ENCODE results near the gene MAP4K4.
A peak's percentile ranks its signal among the peaks of the same experiment; 100 is the strongest.

The MAP4K4 gene

GRCh38 chr2:101803945-101804696 lies 106.6 kb downstream of the MAP4K4 start:
- Histone ChIP-seq H3K4me3 (no peak overlapping the region), H3K4me1 (peaks cover 0 to 74% (median 37%) of the 10 kb centered on the region in 4 donors), H3K36me3 (no peaks in the 10 kb centered on the region), H3K9me3 (no peaks in the 10 kb centered on the region), H3K27ac (no peak overlapping the region), H3K27me3 (no peaks in the 10 kb centered on the region)
- no peak for TF ChIP-seq CTCF (IDR thresholded peaks at IDR 0.05)
- intact Hi-C loops (cut with DNase I; ENCODE audit: low total_unique reads), result no loop called here
- no peak for DNase-seq

- no peak for TF ChIP-seq CTCF (IDR thresholded peaks at IDR 0.05)
- H3K4me1 ChIP-seq, result peaks cover 0 to 80% (median 42%) of the 10 kb centered on the region in 4 donors
- no peaks in the 10 kb centered on the region for H3K27me3 ChIP-seq
- no peak overlapping the region for H3K4me3 ChIP-seq
- no peaks in the 10 kb centered on the region for H3K9me3 ChIP-seq
- DNase-seq, result no peak
- intact Hi-C loops (cut with DNase I; ENCODE audit: low total_unique reads), result no loop called here
- no peaks in the 10 kb centered on the region for H3K36me3 ChIP-seq
- H3K27ac ChIP-seq, result peak overlapping the region in 1 of 2 donors; percentile 35
These were observed 107.9 kb downstream of the MAP4K4 start for GRCh38 chr2:101805152-101806088.

GRCh38 chr2:101806123-101806522 lies 108.6 kb downstream of the MAP4K4 start:
- DNase-seq, result no peak
- intact Hi-C loops (cut with DNase I; ENCODE audit: low total_unique reads), result no loop called here
- no peaks in the 10 kb centered on the region for H3K9me3 ChIP-seq
- H3K36me3 ChIP-seq, result no peaks in the 10 kb centered on the region
- H3K27ac ChIP-seq, result peak overlapping the region in 1 of 2 donors; percentile 35
- no peak overlapping the region for H3K4me3 ChIP-seq
- no peaks in the 10 kb centered on the region for H3K27me3 ChIP-seq
- peaks cover 0 to 86% (median 42%) of the 10 kb centered on the region in 4 donors for H3K4me1 ChIP-seq
- no peak for TF ChIP-seq CTCF (IDR thresholded peaks at IDR 0.05)

- intact Hi-C loops (cut with DNase I; ENCODE audit: low total_unique reads), result no loop called here
- Histone ChIP-seq H3K27me3 (no peaks in the 10 kb centered on the region), H3K4me1 (peaks cover 0 to 87% (median 42%) of the 10 kb centered on the region in 4 donors), H3K27ac (peak overlapping the region in 1 of 2 donors; percentile 35), H3K36me3 (no peaks in the 10 kb centered on the region), H3K4me3 (no peak overlapping the region), H3K9me3 (no peaks in the 10 kb centered on the region)
- DNase-seq, result no peak
- no peak for TF ChIP-seq CTCF (IDR thresholded peaks at IDR 0.05)
These were observed 109.2 kb downstream of the MAP4K4 start for GRCh38 chr2:101806701-101807100.

GRCh38 chr2:101807242-101807641 lies 109.7 kb downstream of the MAP4K4 start:
- Histone ChIP-seq H3K4me1 (peaks cover 0 to 82% (median 41%) of the 10 kb centered on the region in 4 donors), H3K4me3 (no peak overlapping the region), H3K27me3 (no peaks in the 10 kb centered on the region), H3K27ac (peak overlapping the region in 1 of 2 donors; percentile 35), H3K36me3 (no peaks in the 10 kb centered on the region), H3K9me3 (no peaks in the 10 kb centered on the region)
- DNase-seq, result no peak
- TF ChIP-seq CTCF (IDR thresholded peaks at IDR 0.05), result no peak
- intact Hi-C loops (cut with DNase I; ENCODE audit: low total_unique reads), result no loop called here
